Middle frontal gyrus (tissue), 1 donor: ENCODE results near the gene WASHC3.
"Not testable (repeated sequence)": the region's sequence is repeated elsewhere in the genome, so short reads cannot be mapped to it uniquely, and the experiment has no call there.

Experiments used
- DNase-seq: peaks from one replicate; pipeline ENCODE4 v3.0.0-alpha.2; 2015; ENCODE audit warnings: low spot score; ENCODE audit errors: extremely low spot score

Gene WASHC3, protein sequence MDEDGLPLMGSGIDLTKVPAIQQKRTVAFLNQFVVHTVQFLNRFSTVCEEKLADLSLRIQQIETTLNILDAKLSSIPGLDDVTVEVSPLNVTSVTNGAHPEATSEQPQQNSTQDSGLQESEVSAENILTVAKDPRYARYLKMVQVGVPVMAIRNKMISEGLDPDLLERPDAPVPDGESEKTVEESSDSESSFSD

DNA sequence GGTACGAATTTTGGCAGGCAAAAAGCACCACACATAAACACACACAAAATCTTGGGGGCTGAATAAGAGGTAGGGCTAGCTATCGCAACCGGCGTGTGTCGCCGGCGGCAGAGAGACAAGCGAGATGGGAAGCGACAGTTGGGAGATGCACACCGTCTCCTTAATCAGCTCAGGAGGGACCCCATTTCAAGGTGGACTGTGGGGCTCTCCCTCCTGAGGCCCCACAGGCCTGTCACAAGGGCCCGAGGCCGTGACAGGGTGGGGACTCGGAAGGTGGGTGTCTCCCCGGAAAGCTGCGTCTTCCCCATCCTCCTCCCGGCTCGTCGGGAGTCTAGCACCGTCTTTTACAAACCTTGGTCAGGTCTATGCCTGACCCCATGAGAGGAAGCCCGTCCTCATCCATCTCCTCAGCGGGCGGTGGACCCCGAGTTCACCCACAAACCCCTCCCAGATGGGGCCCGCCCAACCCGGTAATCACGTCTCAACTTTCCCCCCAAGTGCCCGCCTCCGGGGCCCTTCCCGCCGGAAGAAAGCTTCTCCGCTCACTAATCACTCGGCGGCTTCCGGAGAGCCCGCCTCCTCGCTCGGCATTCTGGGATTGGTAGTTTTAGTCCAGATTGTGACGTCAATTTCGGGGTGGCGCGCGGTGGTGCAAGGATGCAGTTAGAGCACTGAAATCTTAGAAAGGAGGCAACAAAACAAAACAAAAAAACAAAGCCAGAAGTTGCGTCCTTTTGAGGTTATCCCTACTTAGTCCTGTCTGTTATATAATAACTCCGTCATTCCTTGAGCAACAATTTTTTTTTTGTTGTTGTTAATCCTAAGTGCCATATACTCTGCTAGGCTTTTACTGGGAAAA lies at the start of gene WASHC3:
TSS of gene WASHC3 (minus strand) at position 432 of the 859 bp plus-strand sequence. CDS start at position 403, 29 bp downstream.
- peak; percentile 95 for DNase-seq

GRCh38 chr12:102110782-102111181 lies 49.0 kb upstream of the WASHC3 start:
- DNase-seq: no peak

GRCh38 chr12:102107970-102108369 lies 46.2 kb upstream of the WASHC3 start:
- DNase-seq: no peak

DNA sequence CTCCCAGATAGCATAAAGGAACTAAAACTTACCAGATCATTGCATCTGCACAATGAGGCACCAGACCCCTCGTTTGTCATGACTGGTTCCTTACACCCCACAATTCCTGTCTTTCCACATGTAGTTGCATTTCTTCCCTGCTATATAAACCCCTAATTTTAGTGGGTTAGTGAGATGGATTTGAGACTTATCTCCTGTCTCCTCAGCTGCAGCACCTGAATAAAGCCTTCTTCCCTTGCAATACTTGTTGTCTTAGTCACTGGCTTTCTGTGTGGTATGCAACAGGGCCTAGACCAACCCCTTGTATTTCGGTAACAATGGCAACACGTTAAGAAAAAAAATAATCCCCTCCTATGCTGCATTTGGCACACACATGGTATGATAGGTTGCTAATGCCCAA lies 45.1 kb upstream of the WASHC3 start:
- DNase-seq: no peak

GRCh38 chr12:102096855-102097254 lies 35.1 kb upstream of the WASHC3 start:
- DNase-seq: no peak

- peak; percentile 22 for DNase-seq
Observed at GRCh38 chr12:102095677-102096263, 34.0 kb upstream of the WASHC3 start.

DNA sequence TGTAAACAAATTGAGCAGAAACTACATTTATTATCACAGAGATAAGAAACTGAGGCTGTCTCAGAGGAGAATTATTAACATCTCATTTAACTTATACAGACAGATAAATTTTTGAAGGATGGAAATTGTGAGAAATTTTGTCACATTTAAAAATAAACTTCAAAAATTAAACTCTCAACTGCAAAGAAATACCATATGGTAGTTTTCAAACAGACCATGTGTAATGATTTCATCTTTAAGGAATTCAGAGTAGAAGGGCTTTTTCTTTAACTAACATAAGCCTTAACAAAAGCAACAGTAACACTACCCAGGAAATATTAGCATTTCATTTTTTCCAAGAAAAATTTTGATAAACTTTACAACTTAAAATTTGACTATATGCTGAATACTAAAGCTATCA lies 31.5 kb upstream of the WASHC3 start:
- DNase-seq: no peak

DNA sequence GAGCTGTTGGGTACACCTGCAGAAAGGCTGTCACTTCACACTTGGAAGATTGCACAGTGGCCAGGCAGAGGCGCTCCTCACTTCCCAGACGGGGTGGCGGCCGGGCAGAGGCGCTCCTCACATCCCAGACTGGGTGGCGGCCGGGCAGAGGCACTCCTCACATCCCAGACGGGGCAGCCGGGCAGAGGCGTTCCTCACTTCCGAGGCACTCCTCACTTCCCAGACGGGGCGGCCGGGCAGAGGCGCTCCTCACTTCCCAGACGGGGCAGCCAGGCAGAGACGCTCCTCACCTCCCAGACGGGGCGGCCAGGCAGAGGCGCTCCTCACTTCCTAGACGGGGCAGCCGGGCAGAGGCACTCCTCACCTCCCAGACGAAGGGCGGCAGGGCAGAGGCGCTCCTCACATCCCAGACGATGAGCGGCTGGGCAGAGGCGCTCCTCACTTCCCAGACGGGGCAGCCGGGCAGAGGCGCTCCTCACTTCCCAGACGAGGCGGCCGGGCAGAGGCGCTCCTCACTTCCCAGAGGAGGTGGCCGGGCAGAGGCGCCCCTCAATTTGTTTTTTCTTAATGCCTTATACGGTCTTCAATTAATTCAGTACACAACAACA lies 27.5 kb upstream of the WASHC3 start:
- DNase-seq: not testable (repeated sequence)

DNA sequence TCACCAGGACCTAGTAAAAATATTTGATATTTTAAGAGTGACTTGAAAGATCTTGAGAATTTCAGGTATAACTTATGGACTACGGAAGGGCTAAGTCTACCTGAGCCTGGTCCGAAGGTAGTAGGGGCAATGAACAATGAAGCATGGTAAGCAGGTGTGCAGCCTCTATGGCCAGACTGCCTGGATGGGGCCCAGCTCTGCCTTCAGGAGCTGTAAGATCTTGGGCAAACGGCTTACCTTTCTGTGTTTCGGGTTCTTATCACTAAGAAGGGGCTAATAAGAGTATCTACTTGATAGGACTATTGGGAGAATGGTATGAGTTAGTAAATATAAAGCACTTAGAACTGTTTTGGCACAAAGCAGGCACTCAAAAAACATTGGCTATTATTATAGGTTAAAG lies 19.1 kb upstream of the WASHC3 start:
- DNase-seq: no peak

- not testable (repeated sequence) for DNase-seq
Observed at GRCh38 chr12:102072092-102072491, 10.3 kb upstream of the WASHC3 start.

- DNase-seq: no peak
Observed at GRCh38 chr12:102069707-102070106, 7.9 kb upstream of the WASHC3 start.

DNA sequence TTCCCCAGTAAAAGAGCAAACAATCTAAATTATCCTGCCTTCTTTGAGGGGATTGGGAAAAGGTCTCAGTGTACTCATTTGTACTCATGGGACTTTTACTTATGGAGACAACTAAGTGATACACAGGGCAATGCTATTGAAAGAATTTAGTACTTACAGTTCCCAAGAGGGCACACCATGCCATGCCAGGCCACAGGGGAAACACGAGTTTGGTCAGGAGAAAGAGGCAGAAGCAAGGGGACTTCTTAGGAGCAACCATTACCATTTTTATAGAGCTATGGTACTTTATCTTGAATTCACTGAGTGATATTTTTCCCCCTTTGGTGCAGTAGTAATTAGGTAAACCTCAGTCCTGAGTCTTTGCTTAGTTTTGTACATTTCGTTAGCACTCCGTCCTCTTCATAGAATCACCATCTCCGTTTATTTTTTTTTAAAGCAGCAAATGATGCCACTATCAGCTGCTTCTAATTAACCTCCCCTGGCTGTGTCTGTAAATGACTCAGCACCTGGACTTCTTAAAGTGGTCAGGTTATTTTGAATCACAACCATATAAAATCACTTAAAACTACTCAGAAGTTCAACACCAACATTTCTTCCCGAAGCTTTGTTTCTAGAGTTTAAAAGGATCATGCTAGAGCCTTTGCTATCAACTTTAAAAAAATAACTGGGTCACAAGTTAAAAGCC lies 5.9 kb upstream of the WASHC3 start:
- DNase-seq: no peak

GRCh38 chr12:102064476-102064875 lies 2.7 kb upstream of the WASHC3 start:
- no peak for DNase-seq

GRCh38 chr12:102063069-102063468 lies 1.3 kb upstream of the WASHC3 start:
- no peak for DNase-seq

GRCh38 chr12:102062419-102062806 lies 622 bp upstream of the WASHC3 start:
- no peak for DNase-seq

DNA sequence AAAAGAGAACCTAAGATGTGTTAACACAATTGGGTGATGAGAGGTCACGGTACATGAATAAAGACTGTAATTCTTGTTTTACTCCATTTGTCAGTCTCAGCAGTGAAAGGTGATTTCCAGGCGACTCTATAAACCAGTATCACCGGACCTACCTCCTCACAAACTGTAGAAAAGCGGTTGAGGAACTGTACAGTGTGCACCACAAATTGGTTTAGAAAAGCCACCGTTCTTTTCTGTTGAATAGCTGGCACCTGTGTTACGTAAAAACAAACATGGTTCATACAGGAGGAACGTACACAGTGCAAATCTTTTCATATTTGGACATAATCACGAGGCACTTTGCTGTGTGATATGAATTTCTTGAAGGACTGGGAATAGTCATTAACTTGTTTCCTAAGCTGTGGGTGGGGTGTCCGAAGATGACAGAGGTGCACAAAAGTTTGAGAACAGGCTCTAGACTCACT lies 663 bp downstream of the WASHC3 start:
- no peak for DNase-seq

GRCh38 chr12:102059343-102059742 lies 2.4 kb downstream of the WASHC3 start:
- no peak for DNase-seq

GRCh38 chr12:102054345-102054744 lies 7.4 kb downstream of the WASHC3 start:
- DNase-seq: no peak

GRCh38 chr12:102053062-102053349 lies 8.8 kb downstream of the WASHC3 start:
- no peak for DNase-seq

DNA sequence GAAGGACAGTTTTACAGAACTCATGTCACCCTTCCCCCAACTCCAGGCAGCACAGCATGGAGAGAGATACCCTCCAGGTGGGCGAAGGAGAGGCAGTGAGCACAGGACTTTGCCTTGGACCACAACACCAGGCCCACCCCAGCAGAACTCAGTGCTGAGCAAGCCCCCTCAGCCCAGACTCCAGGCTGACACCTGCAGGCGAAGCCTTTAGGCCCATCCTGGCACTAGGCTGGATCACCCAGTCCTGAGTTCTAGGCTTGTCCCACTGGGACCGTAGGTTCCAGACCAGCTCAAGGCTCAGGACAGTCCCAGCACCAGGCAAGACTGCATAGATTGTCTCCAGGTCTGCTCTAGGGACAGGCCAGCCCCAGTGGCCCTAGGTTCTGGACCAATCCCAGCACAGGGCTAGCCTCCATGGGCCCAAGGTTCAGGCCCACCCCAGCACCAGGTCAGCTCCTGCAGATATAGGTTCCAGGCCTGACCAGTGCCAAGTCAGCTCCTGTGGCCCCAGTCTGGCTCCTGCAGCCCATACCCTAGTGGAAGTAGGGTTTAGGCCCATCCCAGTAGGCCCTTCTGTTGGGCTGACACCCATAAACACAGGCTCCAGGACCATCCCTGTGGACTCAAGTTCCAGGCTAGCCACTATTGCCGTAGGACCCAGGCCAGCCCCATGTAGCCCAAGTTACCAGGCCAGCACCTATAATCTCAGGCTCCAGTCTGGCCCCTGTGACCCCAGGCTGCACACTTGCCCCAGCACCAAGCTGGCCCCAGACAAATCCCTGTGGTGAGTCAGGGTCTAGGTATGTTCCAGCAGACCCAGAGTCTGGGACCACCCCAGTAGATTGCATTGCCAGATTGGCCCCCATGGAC lies 9.4 kb downstream of the WASHC3 start:
- DNase-seq: no peak
